ENCODE measurements around the gene IFNW1.

- TF ChIP-seq CTCF (IDR thresholded peaks at IDR 0.05) (no peak), POLR2A (IDR thresholded peaks at IDR 0.05) (no peak)
These were observed 11.8 kb upstream of the IFNW1 start for GRCh38 chr9:21153336-21154017.
